ENCODE results near the gene TAOK2.

TAOK2 gene

GRCh38 chr16:29987371-29988085 is 13.9 kb downstream of the TAOK2 start:
- no peak for DNase-seq (ENCODE audit: low read depth in 2 of 2)

DNA sequence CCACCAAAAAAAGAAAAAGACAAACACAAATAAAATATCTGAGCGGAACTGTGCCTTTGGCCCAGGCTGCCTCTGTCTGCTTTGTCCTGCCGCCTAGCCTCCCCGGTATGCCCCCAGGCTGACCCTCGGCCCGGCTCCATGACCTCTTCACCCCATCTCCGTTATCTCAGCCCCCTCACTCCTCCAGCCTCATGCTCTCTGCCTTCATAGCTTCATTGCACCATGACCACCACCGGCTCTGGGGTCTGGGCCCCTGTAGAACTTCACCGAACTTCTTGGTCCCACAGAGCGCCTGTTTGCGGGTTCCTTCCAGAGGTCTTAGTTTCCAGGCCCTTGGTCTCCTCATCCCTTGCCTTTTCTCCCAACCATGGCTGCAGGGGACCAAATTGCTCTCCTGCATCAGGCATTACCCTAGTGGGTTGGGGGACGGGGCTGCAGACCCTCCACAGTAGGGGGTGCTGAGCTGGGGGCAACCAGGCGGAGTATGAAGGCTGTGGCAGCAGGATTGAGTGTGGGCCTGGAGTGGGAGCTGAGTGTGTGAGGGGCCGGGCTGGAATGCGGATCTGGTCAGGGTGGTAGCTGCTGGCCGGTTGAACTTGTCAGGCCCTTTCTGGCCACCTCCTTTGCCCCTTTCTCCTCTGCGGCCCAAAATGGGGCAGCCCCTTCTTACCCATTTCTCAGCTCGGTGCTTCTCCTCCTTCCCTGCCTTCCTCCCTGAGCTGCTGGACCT is 14.8 kb downstream of the TAOK2 start:
- DNase-seq (ENCODE audit: low read depth in 2 of 2), result no peak

- DNase-seq (ENCODE audit: low read depth in 2 of 2), result no peak
Observed at GRCh38 chr16:29989111-29989858, 15.6 kb downstream of the TAOK2 start.

DNA sequence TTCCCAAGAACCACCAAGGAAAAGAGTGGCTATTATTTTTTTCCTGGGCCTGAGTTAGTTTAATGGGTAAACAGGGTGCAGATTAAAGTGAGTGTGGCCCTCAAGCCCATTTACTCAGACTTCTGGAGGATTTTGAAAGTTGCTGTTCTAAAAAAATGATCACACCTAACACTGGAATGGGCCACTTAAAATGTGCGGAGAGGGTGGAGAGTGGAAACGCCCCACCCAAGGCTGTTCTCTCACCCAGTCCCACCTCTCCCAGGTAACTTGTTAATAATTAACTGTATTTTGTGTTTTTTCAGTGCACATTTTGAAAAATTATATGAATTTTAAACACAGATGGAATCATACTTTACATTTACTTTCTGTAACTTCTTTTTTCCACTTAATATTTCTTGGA is 16.4 kb downstream of the TAOK2 start:
- no peak for DNase-seq (ENCODE audit: low read depth in 2 of 2)

DNA sequence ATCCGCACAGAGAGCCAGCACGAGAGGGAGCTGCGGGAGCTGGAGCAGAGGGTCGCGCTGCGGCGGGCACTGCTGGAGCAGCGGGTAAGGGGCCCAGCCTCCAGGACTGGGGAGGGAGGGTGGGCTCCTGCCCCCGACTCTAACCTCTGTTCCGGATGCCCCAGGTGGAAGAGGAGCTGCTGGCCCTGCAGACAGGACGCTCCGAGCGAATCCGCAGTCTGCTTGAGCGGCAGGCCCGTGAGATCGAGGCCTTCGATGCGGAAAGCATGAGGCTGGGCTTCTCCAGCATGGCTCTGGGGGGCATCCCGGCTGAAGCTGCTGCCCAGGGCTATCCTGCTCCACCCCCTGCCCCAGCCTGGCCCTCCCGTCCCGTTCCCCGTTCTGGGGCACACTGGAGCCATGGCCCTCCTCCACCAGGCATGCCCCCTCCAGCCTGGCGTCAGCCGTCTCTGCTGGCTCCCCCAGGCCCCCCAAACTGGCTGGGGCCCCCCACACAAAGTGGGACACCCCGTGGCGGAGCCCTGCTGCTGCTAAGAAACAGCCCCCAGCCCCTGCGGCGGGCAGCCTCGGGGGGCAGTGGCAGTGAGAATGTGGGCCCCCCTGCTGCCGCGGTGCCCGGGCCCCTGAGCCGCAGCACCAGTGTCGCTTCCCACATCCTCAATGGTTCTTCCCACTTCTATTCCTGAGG is 17.4 kb downstream of the TAOK2 start:
- DNase-seq (ENCODE audit: low read depth in 2 of 2), result no peak

DNA sequence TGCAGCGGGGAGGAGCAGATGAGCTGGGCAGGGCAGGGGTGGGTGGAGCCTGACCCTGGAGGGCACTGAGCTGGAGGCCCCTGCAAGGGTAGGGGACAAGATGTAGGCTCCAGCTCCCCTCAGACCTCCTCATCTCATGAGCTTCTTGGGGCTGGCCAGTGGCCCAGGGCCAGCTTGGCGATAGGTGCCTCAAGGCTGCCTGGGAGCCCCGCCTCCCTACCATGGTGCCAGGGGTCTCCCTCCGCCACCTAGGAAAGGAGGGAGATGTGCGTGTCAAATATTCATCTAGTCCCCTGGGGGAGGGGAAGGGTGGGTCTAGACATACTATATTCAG is 17.9 kb downstream of the TAOK2 start:
- no peak for DNase-seq (ENCODE audit: low read depth in 2 of 2)

GRCh38 chr16:29992344-29992967 is 18.8 kb downstream of the TAOK2 start:
- DNase-seq (ENCODE audit: low read depth in 2 of 2), result no peak

DNA sequence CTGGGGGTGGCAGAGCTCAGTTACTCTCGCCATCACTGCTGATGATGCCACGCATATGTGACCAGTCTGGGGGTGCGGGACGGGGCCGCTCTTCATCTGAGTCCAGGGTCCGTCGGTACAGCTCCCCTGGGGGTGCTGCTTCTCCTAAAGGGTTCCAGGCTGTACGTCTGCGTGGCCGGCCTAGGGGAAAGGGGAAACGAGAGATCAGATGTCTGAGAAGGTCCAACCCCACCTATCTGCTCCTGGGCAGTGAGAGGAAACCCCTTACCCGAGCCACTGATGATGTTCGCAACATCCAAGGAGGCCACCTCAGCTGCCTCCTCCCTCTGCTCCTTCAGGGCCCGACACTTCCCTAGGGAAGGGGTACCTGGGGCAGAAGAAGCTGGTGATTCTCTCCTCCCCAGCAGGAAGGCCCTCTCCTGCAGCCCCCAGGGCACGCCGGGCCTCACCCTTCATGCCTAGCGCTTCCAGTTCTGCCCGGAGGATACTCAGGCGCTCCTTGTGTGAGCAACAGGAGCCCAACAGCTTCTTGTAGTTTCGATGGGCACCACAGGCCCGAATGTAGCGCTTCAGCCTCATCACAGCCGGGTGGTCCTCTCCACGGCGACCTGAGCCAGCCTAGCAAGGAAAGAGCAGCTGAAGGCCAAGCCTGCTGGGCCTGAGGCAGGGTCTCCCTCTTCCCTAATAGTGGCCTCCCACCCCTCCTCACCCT is 19.7 kb downstream of the TAOK2 start:
- no peak for DNase-seq (ENCODE audit: low read depth in 2 of 2)

- DNase-seq (ENCODE audit: low read depth in 2 of 2), result no peak
Observed at GRCh38 chr16:29993903-29994599, 20.4 kb downstream of the TAOK2 start.

- DNase-seq (ENCODE audit: low read depth in 2 of 2), result peak; percentile 49 to 72
Observed at GRCh38 chr16:29994600-29995323, 21.1 kb downstream of the TAOK2 start.

GRCh38 chr16:29995324-29995910 is 21.7 kb downstream of the TAOK2 start, which contains the start of gene HIRIP3:
HIRIP3 (minus strand) TSS chr16:29995617; CDS start chr16:29995605, 12 bp downstream.
- peak; percentile 73 to 77 for DNase-seq (ENCODE audit: low read depth in 2 of 2)

DNA sequence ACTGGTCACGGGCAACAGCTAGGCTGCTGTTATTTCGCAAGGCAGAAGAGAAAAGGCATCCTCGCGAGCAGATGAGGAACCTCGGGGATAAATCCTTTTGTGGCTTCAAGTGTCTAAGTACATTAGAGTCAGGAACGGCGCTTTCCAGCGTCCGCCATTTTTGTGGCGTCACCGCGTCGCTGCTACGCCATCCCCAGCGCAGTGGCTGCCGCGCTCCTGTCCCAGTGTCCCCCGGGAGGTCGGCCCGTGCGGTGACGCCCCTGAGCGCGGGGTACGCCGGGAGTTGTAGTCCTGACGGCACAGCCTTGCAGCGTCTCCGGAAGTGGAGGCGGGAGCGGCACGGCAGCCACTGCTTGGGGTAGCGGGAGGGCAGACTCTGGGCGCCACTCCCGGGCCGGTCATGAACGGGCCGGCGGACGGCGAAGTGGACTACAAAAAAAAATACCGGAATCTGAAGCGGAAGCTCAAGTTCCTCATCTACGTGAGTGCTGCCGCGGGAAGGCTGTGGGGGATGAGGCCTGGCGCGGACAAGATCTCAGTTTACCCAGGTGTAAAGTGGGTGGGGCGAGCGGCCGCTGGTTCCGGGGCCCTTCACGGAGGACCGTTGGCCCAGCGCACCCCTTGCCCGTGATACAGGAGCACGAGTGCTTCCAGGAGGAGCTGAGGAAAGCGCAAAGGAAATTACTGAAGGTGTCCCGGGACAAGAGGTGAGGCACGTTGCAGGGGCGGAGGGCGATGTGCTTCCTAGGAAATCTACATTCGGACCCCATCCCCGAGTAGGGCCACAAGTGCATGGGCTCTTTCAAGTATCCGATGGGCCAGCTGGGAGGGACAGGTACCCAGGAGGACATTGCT is 22.5 kb downstream of the TAOK2 start, which contains the start of gene INO80E:
INO80E (plus strand) TSS at position 331 of the 855 bp plus-strand sequence; CDS start at position 401, 70 bp downstream.
- DNase-seq (ENCODE audit: low read depth in 2 of 2), result peak; percentile 98

DNA sequence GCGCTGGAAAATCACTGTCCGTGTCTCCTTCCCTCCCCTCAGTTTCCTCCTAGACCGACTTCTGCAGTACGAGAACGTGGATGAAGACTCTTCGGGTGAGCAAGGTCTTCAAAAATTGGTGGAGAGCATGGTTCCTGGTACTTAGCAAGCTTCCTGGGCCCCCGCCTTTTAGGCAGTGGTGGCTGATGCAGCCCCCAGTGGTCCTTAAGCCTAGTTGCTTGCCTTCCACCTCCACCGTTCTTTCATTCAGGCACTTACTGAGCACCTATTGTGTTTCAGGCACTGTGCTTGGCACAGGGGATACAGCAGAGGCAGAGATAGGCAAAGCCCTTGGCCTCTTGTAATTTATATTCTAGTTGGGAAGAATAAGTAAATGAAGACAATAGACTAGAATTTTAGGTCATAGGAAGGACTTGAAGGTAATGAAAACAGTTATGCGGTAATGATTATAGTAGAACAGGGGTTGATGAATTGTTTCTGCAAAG is 23.1 kb downstream of the TAOK2 start:
- DNase-seq (ENCODE audit: low read depth in 2 of 2), result no peak

- DNase-seq (ENCODE audit: low read depth in 2 of 2), result no peak
Observed at GRCh38 chr16:29999605-30000004, 25.9 kb downstream of the TAOK2 start.

DNA sequence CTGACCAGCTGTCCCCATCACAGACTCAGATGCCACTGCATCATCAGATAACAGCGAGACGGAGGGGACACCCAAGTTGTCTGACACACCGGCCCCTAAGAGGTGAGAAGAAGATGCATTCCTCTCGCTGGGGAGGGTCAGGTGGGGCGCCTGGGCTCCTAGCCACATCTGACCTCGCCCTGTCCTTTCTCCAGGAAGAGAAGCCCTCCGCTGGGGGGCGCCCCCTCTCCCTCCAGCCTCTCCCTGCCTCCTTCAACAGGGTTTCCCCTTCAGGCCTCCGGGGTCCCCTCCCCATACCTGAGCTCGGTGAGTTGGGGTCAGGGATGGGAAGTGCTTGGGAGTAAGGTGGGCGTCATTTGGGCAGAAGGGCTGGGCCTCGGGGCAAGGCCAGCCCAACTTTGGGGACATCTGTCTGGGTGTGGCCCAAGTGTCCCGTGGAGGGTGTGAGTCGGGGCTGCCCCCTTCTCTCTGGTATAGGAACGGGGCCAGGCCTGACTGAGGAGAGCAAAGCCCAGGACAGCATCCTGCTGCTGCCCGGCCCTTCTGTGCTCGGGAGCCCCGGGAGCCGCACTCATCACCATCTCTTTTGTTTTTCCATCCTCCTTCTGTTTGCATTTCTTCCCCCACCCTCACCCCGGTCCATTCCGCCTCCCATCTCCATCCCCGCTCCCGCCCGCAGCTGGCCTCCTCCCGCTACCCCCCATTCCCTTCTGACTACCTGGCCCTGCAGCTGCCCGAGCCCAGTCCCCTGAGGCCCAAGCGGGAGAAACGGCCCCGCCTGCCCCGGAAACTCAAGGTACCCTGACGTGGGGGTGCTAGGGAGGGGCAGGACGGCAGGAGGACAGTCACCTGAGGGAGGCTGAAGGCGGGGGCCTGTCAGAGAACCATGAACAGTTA is 27.3 kb downstream of the TAOK2 start:
- DNase-seq (ENCODE audit: low read depth in 2 of 2), result no peak

DNA sequence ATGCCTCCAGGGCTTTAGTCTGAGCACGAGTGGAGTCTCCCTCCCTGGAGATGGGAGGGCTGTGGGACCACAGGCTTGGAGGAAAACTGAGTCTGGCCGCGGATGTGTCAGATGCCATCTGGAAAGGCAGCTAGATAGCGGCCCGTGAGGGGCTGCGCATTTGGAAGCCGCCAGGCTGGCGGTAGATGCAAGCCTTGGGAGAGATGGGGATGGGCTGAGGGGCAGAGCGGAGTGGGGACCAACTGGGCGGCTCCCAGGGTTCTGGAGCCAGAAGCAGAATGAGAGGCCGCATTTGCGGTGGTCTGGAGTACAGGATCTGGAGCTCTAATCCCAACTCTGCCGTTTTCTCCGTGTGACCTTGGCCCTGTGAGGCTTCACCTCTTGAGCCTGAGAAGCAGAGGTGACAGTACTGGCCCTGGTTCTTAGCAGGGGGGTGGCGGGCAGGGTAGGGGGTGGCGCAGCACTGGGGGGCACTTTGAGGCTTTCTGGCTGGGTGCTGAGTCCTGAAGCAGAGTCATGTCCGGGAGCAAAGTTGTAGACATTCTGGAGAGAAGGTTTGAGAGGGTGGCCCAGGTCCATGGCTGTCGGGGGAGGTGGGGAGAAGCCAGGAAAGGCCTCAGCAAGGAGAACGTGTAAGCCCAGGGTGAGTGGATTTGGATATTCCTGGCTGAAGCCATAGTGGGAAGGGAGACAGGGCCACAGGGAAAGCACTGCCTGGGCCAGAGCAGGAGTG is 29.1 kb downstream of the TAOK2 start:
- no peak for DNase-seq (ENCODE audit: low read depth in 2 of 2)

Measured in stimulated activated CD4-positive, alpha-beta T cell treated with anti-CD3 and anti-CD28 coated beads, Interleukin-1b, Interleukin-23, amount 100 ng/mL, for 4 hours (primary cell).